OCI-LY3 (cell line): Measurements from ENCODE around the gene CAMK2D.

Experiments used
- H2AFZ ChIP-seq: fragments of 200-600, 300-600 bp; shearing (Covaris generic); 2 replicates; pipeline ENCODE4 v1.6.0; 2014; ENCODE audit warnings: antibody characterized with exemption, low read depth, low read length
- H3K27ac ChIP-seq: fragments of 200-600, 300-600 bp; sonication (generic); 2 replicates; pipeline ENCODE4 v1.5.1; 2014; ENCODE audit warnings: mild to moderate bottlenecking, low read length, moderate library complexity, mixed read lengths
- H3K27me3 ChIP-seq: fragments of 200-600, 300-600 bp; sonication (generic); 2 replicates; pipeline ENCODE4 v1.6.1; 2014; ENCODE audit warnings: low read depth, low read length, mixed read lengths
- H3K36me3 ChIP-seq: fragments of 200-600, 300-600 bp; sonication (generic); replicated peaks from 2 replicates; pipeline ENCODE3; 2014; ENCODE audit warnings: low read depth, low read length, mixed read lengths
- H3K4me1 ChIP-seq: fragments of 300-600, 200-600 bp; sonication (generic); 2 replicates; pipeline ENCODE4 v1.6.1; 2014; ENCODE audit warnings: low read length, mixed read lengths
- H3K4me2 ChIP-seq: fragments of 200-600, 300-600 bp; sonication (generic); 2 replicates; pipeline ENCODE4 v1.6.1; 2014; ENCODE audit warnings: low read length, mixed read lengths
- H3K4me3 ChIP-seq: fragments of 300-600, 200-600 bp; sonication (generic); 2 replicates; pipeline ENCODE4 v1.5.1; 2014; ENCODE audit warnings: antibody characterized with exemption, mild to moderate bottlenecking, low read length, moderate library complexity
- H3K79me2 ChIP-seq: fragments of 300-600, 200-600 bp; shearing (Covaris generic); 2 replicates; pipeline ENCODE4 v1.6.1; 2014; ENCODE audit warnings: mild to moderate bottlenecking, low read length, mixed read lengths
- H3K9ac ChIP-seq: fragments of 300-600, 200-600 bp; shearing (Covaris generic); 2 replicates; pipeline ENCODE4 v1.6.0; 2014; ENCODE audit warnings: mild to moderate bottlenecking, low read length, moderate library complexity
- H3K9me3 ChIP-seq: fragments of 200-600, 300-600 bp; shearing (Covaris generic); 2 replicates; pipeline ENCODE4 v1.6.1; 2014; ENCODE audit warnings: low read length, mixed read lengths; ENCODE audit not compliant: insufficient read depth
- H4K20me1 ChIP-seq: fragments of 200-600, 300-600 bp; sonication (generic); 2 replicates; pipeline ENCODE4 v1.6.1; 2016; ENCODE audit warnings: low read length, mixed read lengths; ENCODE audit not compliant: insufficient read depth
- CTCF ChIP-seq: fragments of 200-600, 300-600 bp; sonication (generic); IDR thresholded peaks from 2 replicates; pipeline ENCODE4 v1.5.1; 2014; ENCODE audit warnings: antibody characterized with exemption, low read length, low read depth
- EZH2phosphoT487 ChIP-seq: fragments of 200-600 bp; shearing (Covaris generic); IDR thresholded peaks from 2 replicates; pipeline ENCODE4 v1.6.1; 2018; ENCODE audit warnings: antibody characterized with exemption, mixed run types, low read depth

The CAMK2D gene

GRCh38 chr4:113560579-113560978 is 201.0 kb downstream of the CAMK2D start:
- H3K36me3 ChIP-seq = no peaks in the 10 kb centered on the region
- H2AFZ ChIP-seq = no peak overlapping the region
- no peak overlapping the region for H3K4me3 ChIP-seq
- no peaks in the 10 kb centered on the region for H4K20me1 ChIP-seq
- no peak overlapping the region for H3K4me2 ChIP-seq
- no peaks in the 10 kb centered on the region for H3K27me3 ChIP-seq
- H3K4me1 ChIP-seq = peaks cover 26% of the 10 kb centered on the region
- H3K27ac ChIP-seq = no peak overlapping the region
- TF ChIP-seq EZH2phosphoT487 (no peak), CTCF (no peak)
- no peak overlapping the region for H3K9ac ChIP-seq
- no peaks in the 10 kb centered on the region for H3K9me3 ChIP-seq
- H3K79me2 ChIP-seq = no peaks in the 10 kb centered on the region

GRCh38 chr4:113559947-113560346 is 201.6 kb downstream of the CAMK2D start:
- Histone ChIP-seq H3K9me3 (no peaks in the 10 kb centered on the region), H3K27ac (no peak overlapping the region), H3K4me1 (peaks cover 20% of the 10 kb centered on the region), H3K4me3 (no peak overlapping the region), H2AFZ (no peak overlapping the region), H3K79me2 (no peaks in the 10 kb centered on the region), H3K9ac (no peak overlapping the region), H3K4me2 (no peak overlapping the region), H3K36me3 (no peaks in the 10 kb centered on the region), H4K20me1 (no peaks in the 10 kb centered on the region), H3K27me3 (no peaks in the 10 kb centered on the region)
- no peak for TF ChIP-seq CTCF
- no peak for TF ChIP-seq EZH2phosphoT487

GRCh38 chr4:113556382-113557134 is 205.0 kb downstream of the CAMK2D start:
- no peak overlapping the region for H3K4me3 ChIP-seq
- H3K4me1 ChIP-seq = no peaks in the 10 kb centered on the region
- no peaks in the 10 kb centered on the region for H3K36me3 ChIP-seq
- H3K27me3 ChIP-seq = no peaks in the 10 kb centered on the region
- no peak for TF ChIP-seq EZH2phosphoT487
- TF ChIP-seq CTCF = no peak
- H3K9ac ChIP-seq = no peak overlapping the region
- no peaks in the 10 kb centered on the region for H3K79me2 ChIP-seq
- no peak overlapping the region for H2AFZ ChIP-seq
- no peaks in the 10 kb centered on the region for H3K9me3 ChIP-seq
- H3K27ac ChIP-seq = no peak overlapping the region
- no peak overlapping the region for H3K4me2 ChIP-seq
- H4K20me1 ChIP-seq = no peaks in the 10 kb centered on the region

- H3K27ac ChIP-seq = no peak overlapping the region
Measured at GRCh38 chr4:113555868-113556267, 205.7 kb downstream of the CAMK2D start.

More at GRCh38 chr4:113555868-113556267, 205.7 kb downstream of the CAMK2D start:
- H3K36me3 ChIP-seq = no peaks in the 10 kb centered on the region
- H3K9ac ChIP-seq = no peak overlapping the region
- no peaks in the 10 kb centered on the region for H4K20me1 ChIP-seq
- H3K4me3 ChIP-seq = no peak overlapping the region
- no peaks in the 10 kb centered on the region for H3K27me3 ChIP-seq
- no peak overlapping the region for H2AFZ ChIP-seq
- TF ChIP-seq CTCF = no peak
- TF ChIP-seq EZH2phosphoT487 = no peak
- no peaks in the 10 kb centered on the region for H3K4me1 ChIP-seq
- H3K9me3 ChIP-seq = no peaks in the 10 kb centered on the region
- H3K4me2 ChIP-seq = no peak overlapping the region
- H3K79me2 ChIP-seq = no peaks in the 10 kb centered on the region
